GM23338 (cell line): ENCODE results near the gene ARHGEF17. TPM values are rescaled to one million over a fixed set of nuclear protein-coding genes. Genes with fewer than 3 reads are reported as not detected.

Source experiments
- ATAC-seq: fragments of 200-7000 bp; cut with Tn5 transposase; 3 replicates; pipeline ENCODE4 v1.9.1; 2020
- DNase-seq: peaks from one replicate; pipeline ENCODE4 v3.0.0-alpha.2; 2015; ENCODE audit warnings: low spot score
- H2AFZ ChIP-seq: fragments of 200-600 bp; sonication (generic); 2 replicates; pipeline ENCODE4 v1.8.0; 2016; ENCODE audit warnings: antibody characterized with exemption, mild to moderate bottlenecking, moderate library complexity
- H3F3A ChIP-seq: fragments of 200-600 bp; sonication (generic); replicated peaks from 2 replicates; pipeline ENCODE4 v1.8.0; 2017; ENCODE audit warnings: antibody characterized with exemption, mixed run types, low read depth
- H3K27ac ChIP-seq: fragments of 200-600 bp; sonication (generic); 2 replicates; pipeline ENCODE4 v1.6.1; 2016; ENCODE audit warnings: low read depth
- H3K27me3 ChIP-seq: fragments of 200-600 bp; sonication (generic); 2 replicates; pipeline ENCODE4 v1.8.0; 2016; ENCODE audit warnings: mild to moderate bottlenecking, mixed run types, moderate library complexity; ENCODE audit not compliant: insufficient read depth
- H3K36me3 ChIP-seq: fragments of 200-600 bp; sonication (generic); 2 replicates; pipeline ENCODE4 v1.8.0; 2016; ENCODE audit warnings: mild to moderate bottlenecking; ENCODE audit not compliant: insufficient read depth
- H3K4me1 ChIP-seq: fragments of 200-600 bp; sonication (generic); 2 replicates; pipeline ENCODE4 v1.8.0; 2016; ENCODE audit warnings: mild to moderate bottlenecking, moderate library complexity; ENCODE audit not compliant: insufficient read depth
- H3K4me2 ChIP-seq: fragments of 200-600 bp; sonication (generic); 2 replicates; pipeline ENCODE4 v1.7.1; 2017; ENCODE audit warnings: mixed run types
- H3K4me3 ChIP-seq: fragments of 200-600 bp; sonication (generic); 2 replicates; pipeline ENCODE4 v1.6.1; 2016; ENCODE audit warnings: mixed run types
- H3K79me2 ChIP-seq: fragments of 200-600 bp; sonication (generic); replicated peaks from 2 replicates; pipeline ENCODE4 v1.8.0; 2017; ENCODE audit warnings: mild to moderate bottlenecking; ENCODE audit not compliant: insufficient read depth
- H3K9me2 ChIP-seq: fragments of 200-600 bp; sonication (generic); 2 replicates; pipeline ENCODE4 v1.8.0; 2017; ENCODE audit not compliant: insufficient read depth
- H4K20me1 ChIP-seq: fragments of 200-600 bp; sonication (generic); replicated peaks from 2 replicates; pipeline ENCODE4 v1.8.0; 2017; ENCODE audit warnings: mild to moderate bottlenecking; ENCODE audit not compliant: insufficient read depth
- H3K27ac Mint-ChIP-seq: 2 replicates; pipeline ENCODE4 v1.8.0; 2020; ENCODE audit warnings: inconsistent platforms, mild to moderate bottlenecking, moderate library complexity, mixed read lengths
- H3K27me3 Mint-ChIP-seq: 3 replicates; pipeline ENCODE4 v1.8.0; 2022; ENCODE audit warnings: low read depth, mild to moderate bottlenecking, moderate library complexity, mixed read lengths, inconsistent platforms; ENCODE audit not compliant: insufficient read depth, poor library complexity
- H3K36me3 Mint-ChIP-seq: 3 replicates; pipeline ENCODE4 v1.8.0; 2021; ENCODE audit warnings: low read depth, mild to moderate bottlenecking, inconsistent platforms, moderate library complexity, mixed read lengths
- H3K4me1 Mint-ChIP-seq: 3 replicates; pipeline ENCODE4 v1.8.0; 2020; ENCODE audit warnings: mild to moderate bottlenecking, inconsistent platforms, mixed read lengths
- H3K4me3 Mint-ChIP-seq: 3 replicates; pipeline ENCODE4 v1.8.0; 2021; ENCODE audit warnings: moderate library complexity, mild to moderate bottlenecking, inconsistent platforms, mixed read lengths
- H3K9me3 Mint-ChIP-seq: 3 replicates; pipeline ENCODE4 v1.8.0; 2020; ENCODE audit warnings: moderate library complexity, mild to moderate bottlenecking, inconsistent platforms, mixed read lengths
- CREB1 ChIP-seq: fragments of 250-450 bp; sonication (Bioruptor Pico); IDR thresholded peaks from 2 replicates; pipeline ENCODE4 v1.5.0; 2020; ENCODE audit warnings: low read depth, mild to moderate bottlenecking, moderate library complexity
- POLR2AphosphoS5 ChIP-seq: IDR thresholded peaks from 2 replicates; pipeline ENCODE4 v1.6.1; 2016; ENCODE audit warnings: antibody characterized with exemption, low read depth
- STAT1 ChIP-seq: IDR thresholded peaks from one replicate; pipeline ENCODE4 v1.6.1; 2016; ENCODE audit warnings: antibody characterized with exemption; ENCODE audit not compliant: unreplicated experiment
- ZNF331 ChIP-seq: fragments of 250-450 bp; sonication (Bioruptor Pico); IDR thresholded peaks from 2 replicates; pipeline ENCODE4 v1.5.0; 2020; ENCODE audit warnings: low read depth, mild to moderate bottlenecking, moderate library complexity
- polyA plus RNA-seq: library from polyadenylated mRNA; unstranded; fragments of >200 nt; fragmentation: Nextera tagmentation; extraction: Ambion mirVana; gene quantifications from 2 replicates; pipeline ENCODE4 v1.2.1, GENCODE V29; 2016
- total RNA-seq: library from RNA; depleted of rRNA; stranded (reverse); fragments of >200 nt; shearing (Covaris generic); gene quantifications from 2 replicates; pipeline ENCODE4 v1.2.3, GENCODE V29; 2014
- TF ChIP-seq, protein P1 (sequence below): IDR thresholded peaks from one replicate; pipeline ENCODE4 v1.6.1; 2018; ENCODE audit warnings: antibody characterized with exemption; ENCODE audit not compliant: unreplicated experiment
- TF ChIP-seq, protein P2 (sequence below), 2 experiments: fragments of 200-600 bp in 1 of 2; sonication (generic) in 1 of 2; conservative IDR thresholded peaks; 2 replicates each; pipeline versions ENCODE4 v1.5.1 to v1.6.1; 2016 to 2017; ENCODE audit warnings: antibody characterized with exemption in 2 of 2, low read depth in 2 of 2, mild to moderate bottlenecking in 2 of 2, moderate library complexity in 1 of 2

The ARHGEF17 gene
- total and polyA plus RNA-seq, 2 experiments from 2014 or later, result 2.9 to 15.0 TPM

DNA sequence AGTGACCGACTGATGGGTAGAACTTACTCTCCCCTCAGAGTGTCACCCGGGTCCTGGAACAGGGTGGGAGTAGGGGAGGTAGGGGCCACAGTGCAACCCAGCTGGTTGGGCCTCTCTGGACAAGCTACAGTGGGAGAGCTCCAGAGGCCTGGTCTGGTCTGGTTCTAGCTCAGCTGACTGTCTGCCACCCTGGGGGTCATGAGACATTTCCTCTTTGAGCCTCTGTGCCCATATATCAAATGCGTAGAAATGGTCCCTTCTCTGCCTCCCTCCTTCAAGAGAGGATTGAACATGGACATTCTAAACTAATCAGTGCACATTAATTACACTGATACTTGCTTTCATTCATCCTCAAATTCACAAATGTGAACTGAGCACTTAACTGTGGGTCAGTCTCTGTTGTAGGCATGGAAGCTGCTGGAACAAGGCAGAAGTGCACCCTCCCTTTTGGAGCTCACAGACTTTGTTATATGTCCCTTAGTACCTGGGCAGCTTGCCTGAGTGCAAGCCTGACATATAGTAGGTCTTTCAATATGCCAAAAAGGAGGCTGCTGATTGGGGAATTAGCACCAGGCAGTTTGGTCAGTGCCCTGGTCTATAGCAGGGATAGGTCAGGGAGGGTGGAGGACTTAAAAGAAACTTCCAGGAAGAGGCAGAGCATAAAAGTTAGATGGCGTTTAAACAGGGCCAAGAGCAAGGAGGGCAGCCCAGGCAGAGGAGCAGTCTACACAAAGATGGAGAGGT, 25.7 kb downstream of the ARHGEF17 start (continued):
- TF ChIP-seq POLR2AphosphoS5 (no peak), CREB1 (no peak), STAT1 (no peak), ZNF331 (CRISPR knock-in tag) (no peak)
- TF ChIP-seq, protein P1, sequence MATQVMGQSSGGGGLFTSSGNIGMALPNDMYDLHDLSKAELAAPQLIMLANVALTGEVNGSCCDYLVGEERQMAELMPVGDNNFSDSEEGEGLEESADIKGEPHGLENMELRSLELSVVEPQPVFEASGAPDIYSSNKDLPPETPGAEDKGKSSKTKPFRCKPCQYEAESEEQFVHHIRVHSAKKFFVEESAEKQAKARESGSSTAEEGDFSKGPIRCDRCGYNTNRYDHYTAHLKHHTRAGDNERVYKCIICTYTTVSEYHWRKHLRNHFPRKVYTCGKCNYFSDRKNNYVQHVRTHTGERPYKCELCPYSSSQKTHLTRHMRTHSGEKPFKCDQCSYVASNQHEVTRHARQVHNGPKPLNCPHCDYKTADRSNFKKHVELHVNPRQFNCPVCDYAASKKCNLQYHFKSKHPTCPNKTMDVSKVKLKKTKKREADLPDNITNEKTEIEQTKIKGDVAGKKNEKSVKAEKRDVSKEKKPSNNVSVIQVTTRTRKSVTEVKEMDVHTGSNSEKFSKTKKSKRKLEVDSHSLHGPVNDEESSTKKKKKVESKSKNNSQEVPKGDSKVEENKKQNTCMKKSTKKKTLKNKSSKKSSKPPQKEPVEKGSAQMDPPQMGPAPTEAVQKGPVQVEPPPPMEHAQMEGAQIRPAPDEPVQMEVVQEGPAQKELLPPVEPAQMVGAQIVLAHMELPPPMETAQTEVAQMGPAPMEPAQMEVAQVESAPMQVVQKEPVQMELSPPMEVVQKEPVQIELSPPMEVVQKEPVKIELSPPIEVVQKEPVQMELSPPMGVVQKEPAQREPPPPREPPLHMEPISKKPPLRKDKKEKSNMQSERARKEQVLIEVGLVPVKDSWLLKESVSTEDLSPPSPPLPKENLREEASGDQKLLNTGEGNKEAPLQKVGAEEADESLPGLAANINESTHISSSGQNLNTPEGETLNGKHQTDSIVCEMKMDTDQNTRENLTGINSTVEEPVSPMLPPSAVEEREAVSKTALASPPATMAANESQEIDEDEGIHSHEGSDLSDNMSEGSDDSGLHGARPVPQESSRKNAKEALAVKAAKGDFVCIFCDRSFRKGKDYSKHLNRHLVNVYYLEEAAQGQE, result no peak

DNA sequence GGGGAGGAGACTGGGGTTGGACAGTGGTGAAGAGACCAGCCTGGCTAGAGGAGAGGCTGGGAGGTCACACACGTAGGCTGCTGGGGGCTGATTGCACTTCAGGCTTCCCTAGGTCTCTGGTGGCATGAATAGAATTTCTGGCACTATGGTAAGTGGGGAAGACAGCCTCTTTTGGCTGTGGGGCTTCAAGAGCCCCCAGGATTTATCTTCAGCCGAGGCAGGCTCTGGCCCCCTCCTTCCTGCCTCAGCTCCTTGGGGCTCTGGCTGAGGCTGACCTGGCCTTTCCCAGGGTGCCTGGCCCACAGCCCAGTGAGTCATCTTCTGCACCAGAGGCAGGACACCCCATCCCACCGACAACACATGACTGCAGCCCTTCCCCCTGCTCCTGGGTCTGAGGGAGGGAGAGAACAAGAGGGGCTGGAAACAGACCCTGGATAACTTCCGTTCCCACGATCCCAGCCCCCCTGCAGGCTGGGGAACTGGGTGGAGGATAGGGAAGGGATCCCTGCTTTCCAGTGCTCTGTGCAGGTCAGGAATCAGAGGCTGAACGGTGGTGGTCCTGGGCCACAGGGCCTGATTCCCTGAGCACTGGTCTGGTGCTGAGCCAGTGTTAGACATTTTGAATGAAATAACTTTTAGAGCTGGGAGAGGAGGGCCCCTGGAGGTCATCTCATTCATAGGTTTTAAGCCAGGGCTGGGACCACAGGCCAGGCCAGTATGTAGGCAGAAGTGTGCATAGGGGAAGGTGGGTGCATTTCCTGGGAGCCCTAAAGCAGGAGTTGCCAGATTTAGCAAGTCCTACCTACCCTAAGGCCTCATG, 26.5 kb downstream of the ARHGEF17 start:
- Histone ChIP-seq H3K4me2 (peak overlapping the region; percentile 26; the same call in 1 of the 2 replicates), H3K36me3 (no peaks in the 10 kb centered on the region), H3K27me3 (peaks cover 39% of the 10 kb centered on the region), H2AFZ (no peak overlapping the region), H3K79me2 (no peaks in the 10 kb centered on the region), H3K27ac (no peak overlapping the region), H3K4me1 (peaks cover 45% of the 10 kb centered on the region), H4K20me1 (peaks cover 20% of the 10 kb centered on the region), H3F3A (0 out of 2 replicates have a peak, but pooled peaks cover 5% of the 10 kb centered on the region), H3K4me3 (no peak overlapping the region), H3K9me2 (no peaks in the 10 kb centered on the region)
- Mint-ChIP-seq H3K27me3 (peaks cover 49% of the 10 kb centered on the region), H3K9me3 (no peaks in the 10 kb centered on the region), H3K27ac (no peak overlapping the region), H3K36me3 (no peaks in the 10 kb centered on the region), H3K4me1 (peaks cover 46% of the 10 kb centered on the region), H3K4me3 (no peak overlapping the region)
- TF ChIP-seq, protein P1, result no peak
- TF ChIP-seq STAT1, result no peak
- TF ChIP-seq POLR2AphosphoS5, result no peak
- TF ChIP-seq, protein P2, sequence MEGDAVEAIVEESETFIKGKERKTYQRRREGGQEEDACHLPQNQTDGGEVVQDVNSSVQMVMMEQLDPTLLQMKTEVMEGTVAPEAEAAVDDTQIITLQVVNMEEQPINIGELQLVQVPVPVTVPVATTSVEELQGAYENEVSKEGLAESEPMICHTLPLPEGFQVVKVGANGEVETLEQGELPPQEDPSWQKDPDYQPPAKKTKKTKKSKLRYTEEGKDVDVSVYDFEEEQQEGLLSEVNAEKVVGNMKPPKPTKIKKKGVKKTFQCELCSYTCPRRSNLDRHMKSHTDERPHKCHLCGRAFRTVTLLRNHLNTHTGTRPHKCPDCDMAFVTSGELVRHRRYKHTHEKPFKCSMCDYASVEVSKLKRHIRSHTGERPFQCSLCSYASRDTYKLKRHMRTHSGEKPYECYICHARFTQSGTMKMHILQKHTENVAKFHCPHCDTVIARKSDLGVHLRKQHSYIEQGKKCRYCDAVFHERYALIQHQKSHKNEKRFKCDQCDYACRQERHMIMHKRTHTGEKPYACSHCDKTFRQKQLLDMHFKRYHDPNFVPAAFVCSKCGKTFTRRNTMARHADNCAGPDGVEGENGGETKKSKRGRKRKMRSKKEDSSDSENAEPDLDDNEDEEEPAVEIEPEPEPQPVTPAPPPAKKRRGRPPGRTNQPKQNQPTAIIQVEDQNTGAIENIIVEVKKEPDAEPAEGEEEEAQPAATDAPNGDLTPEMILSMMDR (conservative IDR thresholded peaks at IDR 0.05; ENCODE audit: low read depth in 2 of 2), result peak in 1 of 2 experiments; percentile 20; a peak in 1 of 4 replicates
- ATAC-seq (no peak), DNase-seq (no peak)
